ENCODE results near the gene GUCY1A2. TPM values are rescaled to one million over a fixed set of nuclear protein-coding genes. Genes with fewer than 3 reads are reported as not detected.

Gene GUCY1A2
- total RNA-seq, 2 experiments from 2014 or later = not detected

- no peaks in the 10 kb centered on the region for H3K36me3 Mint-ChIP-seq (ENCODE audit: low read depth)
Measured at GRCh38 chr11:106697058-106697457, 321.2 kb downstream of the GUCY1A2 start.

GRCh38 chr11:106695506-106695905 lies 322.8 kb downstream of the GUCY1A2 start:
- no peaks in the 10 kb centered on the region for H3K36me3 Mint-ChIP-seq (ENCODE audit: low read depth)
- Histone ChIP-seq H3K27me3 (ENCODE audit: control insufficient read depth in 1 of 2, insufficient read depth in 2 of 2, low read length in 2 of 2) (no peaks in the 10 kb centered on the region), H3K4me1 (ENCODE audit: insufficient read depth, low read length) (no peaks in the 10 kb centered on the region), H3K4me3 (ENCODE audit: low read length) (no peak overlapping the region), H3K27ac (ENCODE audit: low read depth in 1 of 2, low read length in 2 of 2) (no peak overlapping the region), H3K36me3 (ENCODE audit: insufficient read depth, low read length) (no peaks in the 10 kb centered on the region), H3K9me3 (ENCODE audit: control insufficient read depth in 1 of 2, insufficient read depth in 1 of 2, low read length in 2 of 2) (peaks cover 0 to 4% of the 10 kb centered on the region in 2 experiments)
- no peaks in the 10 kb centered on the region for H3K9me3 Mint-ChIP-seq
- H3K4me3 Mint-ChIP-seq = no peak overlapping the region
- CTCF ChIA-PET = no interaction called here
- H3K27ac Mint-ChIP-seq = no peak overlapping the region
- intact Hi-C loops (cut with DNase I, micrococcal nuclease) = no loop called here
- POLR2A ChIA-PET = no interaction called here
- no peak for TF ChIP-seq CTCF (IDR thresholded peaks at IDR 0.05)
- DNase-seq (no peak), ATAC-seq (ENCODE audit: poor library complexity) (no peak)
- no peaks in the 10 kb centered on the region for H3K4me1 Mint-ChIP-seq (ENCODE audit: low read depth)
- no peaks in the 10 kb centered on the region for H3K27me3 Mint-ChIP-seq

More at GRCh38 chr11:106697058-106697457, 321.2 kb downstream of the GUCY1A2 start:
- no peaks in the 10 kb centered on the region for H3K9me3 Mint-ChIP-seq
- no peaks in the 10 kb centered on the region for H3K27me3 Mint-ChIP-seq
- Histone ChIP-seq H3K27me3 (ENCODE audit: control insufficient read depth in 1 of 2, insufficient read depth in 2 of 2, low read length in 2 of 2) (no peaks in the 10 kb centered on the region), H3K36me3 (ENCODE audit: insufficient read depth, low read length) (no peaks in the 10 kb centered on the region), H3K4me3 (ENCODE audit: low read length) (no peak overlapping the region), H3K27ac (ENCODE audit: low read depth in 1 of 2, low read length in 2 of 2) (no peak overlapping the region), H3K4me1 (ENCODE audit: insufficient read depth, low read length) (no peaks in the 10 kb centered on the region), H3K9me3 (ENCODE audit: control insufficient read depth in 1 of 2, insufficient read depth in 1 of 2, low read length in 2 of 2) (peaks cover 0 to 4% of the 10 kb centered on the region in 2 experiments)
- H3K27ac Mint-ChIP-seq = no peak overlapping the region
- POLR2A ChIA-PET = no interaction called here
- H3K4me3 Mint-ChIP-seq = no peak overlapping the region
- intact Hi-C loops (cut with DNase I, micrococcal nuclease) = no loop called here
- no peaks in the 10 kb centered on the region for H3K4me1 Mint-ChIP-seq (ENCODE audit: low read depth)
- CTCF ChIA-PET = no interaction called here
- no peak for ATAC-seq (ENCODE audit: poor library complexity)
- TF ChIP-seq CTCF (IDR thresholded peaks at IDR 0.05) = no peak
- DNase-seq = no peak

GRCh38 chr11:106694501-106694900 lies 323.8 kb downstream of the GUCY1A2 start:
- Histone ChIP-seq H3K27ac (ENCODE audit: low read depth in 1 of 2, low read length in 2 of 2) (no peak overlapping the region), H3K4me1 (ENCODE audit: insufficient read depth, low read length) (no peaks in the 10 kb centered on the region), H3K27me3 (ENCODE audit: control insufficient read depth in 1 of 2, insufficient read depth in 2 of 2, low read length in 2 of 2) (no peaks in the 10 kb centered on the region), H3K36me3 (ENCODE audit: insufficient read depth, low read length) (no peaks in the 10 kb centered on the region), H3K9me3 (ENCODE audit: control insufficient read depth in 1 of 2, insufficient read depth in 1 of 2, low read length in 2 of 2) (peaks cover 0 to under 1% of the 10 kb centered on the region in 2 experiments), H3K4me3 (ENCODE audit: low read length) (no peak overlapping the region)
- intact Hi-C loops (cut with DNase I, micrococcal nuclease) = no loop called here
- Mint-ChIP-seq H3K36me3 (ENCODE audit: low read depth) (no peaks in the 10 kb centered on the region), H3K4me1 (ENCODE audit: low read depth) (no peaks in the 10 kb centered on the region), H3K27me3 (no peaks in the 10 kb centered on the region), H3K4me3 (no peak overlapping the region), H3K27ac (no peak overlapping the region), H3K9me3 (no peaks in the 10 kb centered on the region)
- no peak for ATAC-seq (ENCODE audit: poor library complexity)
- no peak for TF ChIP-seq CTCF (IDR thresholded peaks at IDR 0.05)
- CTCF ChIA-PET = no interaction called here
- no peak for DNase-seq
- POLR2A ChIA-PET = interaction anchor here (0.7 kb wide), 1 partner anchor 17 kb away, joined by 3 read pairs; no protein-coding TSS in a partner anchor
